DOHH2 (cell line): ENCODE results near the gene NUDT19.
A peak's percentile ranks its signal among the peaks of the same experiment; 100 is the strongest.

Source experiments
- EZH2phosphoT487 ChIP-seq: fragments of 200-600 bp; sonication (generic); IDR thresholded peaks from 2 replicates; pipeline ENCODE4 v1.6.1; 2017; ENCODE audit warnings: borderline replicate concordance, mild to moderate bottlenecking, antibody characterized with exemption, low read length, moderate library complexity, mixed read lengths
- TF ChIP-seq, protein P1 (sequence below): fragments of 200-600 bp; sonication (generic); IDR thresholded peaks from one replicate; pipeline ENCODE4 v1.5.1; 2014; ENCODE audit warnings: antibody characterized with exemption, mild to moderate bottlenecking, low read depth, low read length; ENCODE audit not compliant: poor library complexity, severe bottlenecking

DNA sequence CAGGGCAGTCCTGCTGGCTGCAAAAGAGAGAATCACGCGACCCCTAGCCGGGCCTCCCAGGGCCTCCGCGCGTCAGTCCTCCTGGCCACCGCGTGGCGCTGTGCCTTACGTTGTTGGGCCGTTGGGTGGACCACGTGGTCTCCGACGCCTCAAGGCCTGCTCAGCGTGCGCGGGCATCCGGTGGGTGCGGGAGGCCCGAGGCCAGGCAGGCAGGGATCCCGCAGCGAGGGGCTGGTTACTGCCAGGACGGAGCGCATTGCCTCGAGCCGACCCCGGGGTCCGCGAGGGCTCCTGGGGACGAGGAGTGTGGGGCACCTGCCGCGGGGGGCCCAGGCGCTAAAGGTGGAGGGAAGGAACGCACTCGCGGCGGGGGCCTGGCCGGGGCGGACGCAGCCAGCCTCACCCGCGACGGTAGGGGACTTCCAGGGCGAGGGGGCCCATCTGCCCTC is 28.0 kb downstream of the NUDT19 start, which contains the start of gene TDRD12:
- TF ChIP-seq, protein P1, sequence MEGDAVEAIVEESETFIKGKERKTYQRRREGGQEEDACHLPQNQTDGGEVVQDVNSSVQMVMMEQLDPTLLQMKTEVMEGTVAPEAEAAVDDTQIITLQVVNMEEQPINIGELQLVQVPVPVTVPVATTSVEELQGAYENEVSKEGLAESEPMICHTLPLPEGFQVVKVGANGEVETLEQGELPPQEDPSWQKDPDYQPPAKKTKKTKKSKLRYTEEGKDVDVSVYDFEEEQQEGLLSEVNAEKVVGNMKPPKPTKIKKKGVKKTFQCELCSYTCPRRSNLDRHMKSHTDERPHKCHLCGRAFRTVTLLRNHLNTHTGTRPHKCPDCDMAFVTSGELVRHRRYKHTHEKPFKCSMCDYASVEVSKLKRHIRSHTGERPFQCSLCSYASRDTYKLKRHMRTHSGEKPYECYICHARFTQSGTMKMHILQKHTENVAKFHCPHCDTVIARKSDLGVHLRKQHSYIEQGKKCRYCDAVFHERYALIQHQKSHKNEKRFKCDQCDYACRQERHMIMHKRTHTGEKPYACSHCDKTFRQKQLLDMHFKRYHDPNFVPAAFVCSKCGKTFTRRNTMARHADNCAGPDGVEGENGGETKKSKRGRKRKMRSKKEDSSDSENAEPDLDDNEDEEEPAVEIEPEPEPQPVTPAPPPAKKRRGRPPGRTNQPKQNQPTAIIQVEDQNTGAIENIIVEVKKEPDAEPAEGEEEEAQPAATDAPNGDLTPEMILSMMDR = peak; percentile 18
- no peak for TF ChIP-seq EZH2phosphoT487
